Caco-2 (cell line): ENCODE measurements around the gene FLACC1. TPM values are rescaled to one million over a fixed set of nuclear protein-coding genes. Genes with fewer than 3 reads are reported as not detected.
"Not testable (repeated sequence)": the region's sequence is repeated elsewhere in the genome, so short reads cannot be mapped to it uniquely, and the experiment has no call there.

Source experiments
- BruUV-seq: library from RNA; stranded (reverse); fragments of 400-500 nt; replicated peaks from 2 replicates; lab custom pipeline; 2021; lab: Mats Ljungman, UMichigan
- CTCF ChIA-PET: fragments of 300-600 bp; sonication (Branson Sonifier 250); formaldehyde crosslinking; loops from one replicate; lab custom pipeline; 2022; ENCODE audit warnings: antibody characterized with exemption; lab: Charles Lee
- POLR2A ChIA-PET: fragments of 300-600 bp; sonication (Branson Sonifier 250); formaldehyde crosslinking; loops from one replicate; lab custom pipeline; 2022; ENCODE audit warnings: antibody characterized with exemption; lab: Charles Lee
- DNase-seq, 2 experiments: peaks; one replicate each; pipeline versions ENCODE4 v3.0.0 to v3.0.0-alpha.2; 2020 to 2022
- H3K27me3 ChIP-seq: replicated peaks from 2 replicates; pipeline ENCODE4 v1.6.0; 2011; ENCODE audit warnings: low read length; ENCODE audit not compliant: control insufficient read depth, insufficient read depth
- H3K36me3 ChIP-seq: 2 replicates; pipeline ENCODE4 v1.5.1; 2011; ENCODE audit warnings: low read length; ENCODE audit not compliant: control insufficient read depth, insufficient read depth
- H3K4me1 ChIP-seq: fragments of 250-450 bp; sonication (Bioruptor Pico); 2 replicates; pipeline ENCODE4 v1.5.1; 2020; ENCODE audit warnings: mild to moderate bottlenecking
- H3K4me3 ChIP-seq: 2 replicates; pipeline ENCODE4 v1.5.1; 2011; ENCODE audit warnings: low read depth, mild to moderate bottlenecking, control low read depth, low read length
- H3K9me3 ChIP-seq: fragments of 250-450 bp; sonication (Bioruptor Pico); 2 replicates; pipeline ENCODE4 v1.5.1; 2020; ENCODE audit warnings: mild to moderate bottlenecking, moderate library complexity
- H3K27ac Mint-ChIP-seq: one replicate; pipeline ENCODE4 v1.8.0; 2022; ENCODE audit warnings: mixed read lengths; ENCODE audit not compliant: unreplicated experiment
- H3K27me3 Mint-ChIP-seq: one replicate; pipeline ENCODE4 v1.8.0; 2022; ENCODE audit warnings: mixed read lengths; ENCODE audit not compliant: insufficient read depth, unreplicated experiment
- H3K36me3 Mint-ChIP-seq: one replicate; pipeline ENCODE4 v1.8.0; 2022; ENCODE audit warnings: mild to moderate bottlenecking, mixed read lengths; ENCODE audit not compliant: insufficient read depth, unreplicated experiment
- H3K4me1 Mint-ChIP-seq: one replicate; pipeline ENCODE4 v1.8.0; 2022; ENCODE audit warnings: low read depth, mixed read lengths; ENCODE audit not compliant: unreplicated experiment
- H3K4me3 Mint-ChIP-seq: one replicate; pipeline ENCODE4 v1.8.0; 2022; ENCODE audit warnings: mild to moderate bottlenecking, moderate library complexity, mixed read lengths; ENCODE audit not compliant: unreplicated experiment
- H3K9me3 Mint-ChIP-seq: one replicate; pipeline ENCODE4 v1.8.0; 2022; ENCODE audit warnings: mixed read lengths; ENCODE audit not compliant: unreplicated experiment
- CTCF ChIP-seq, 2 experiments: fragments of 200-600 bp in 1 of 2; IDR thresholded peaks; 1 replicate in 1 of 2; 2 replicates in 1 of 2; pipeline versions ENCODE4 v1.5.1 to v1.8.0; 2011 to 2022; ENCODE audit warnings: antibody characterized with exemption in 1 of 2, control low read depth in 1 of 2, inconsistent platforms in 1 of 2, low read depth in 1 of 2, low read length in 1 of 2, mild to moderate bottlenecking in 1 of 2, moderate library complexity in 1 of 2; ENCODE audit not compliant: insufficient read depth in 1 of 2, severe bottlenecking in 1 of 2, unreplicated experiment in 1 of 2
- intact Hi-C: fragments of 100-400 bp; cut with micrococcal nuclease; formaldehyde crosslinking; loops from one replicate; pipeline ENCODE4 v1.10.0; 2022; ENCODE audit not compliant: unreplicated experiment
- total RNA-seq: library from RNA; stranded (reverse); gene quantifications from 2 replicates; pipeline ENCODE4 v1.2.3, GENCODE V29; 2022

The FLACC1 gene
- total RNA-seq, 1 experiment from 2014 or later = 0.86 TPM

GRCh38 chr2:201242571-201243277 lies 114.4 kb downstream of the FLACC1 start:
- intact Hi-C loops = no loop called here
- Mint-ChIP-seq H3K9me3 (peaks cover 10% of the 10 kb centered on the region), H3K4me3 (no peak overlapping the region), H3K27ac (no peak overlapping the region), H3K27me3 (no peaks in the 10 kb centered on the region), H3K36me3 (peaks cover 22% of the 10 kb centered on the region), H3K4me1 (no peaks in the 10 kb centered on the region)
- POLR2A ChIA-PET = no interaction called here
- TF ChIP-seq CTCF (IDR thresholded peaks at IDR 0.05; ENCODE audit: insufficient read depth in 1 of 2, low read depth in 1 of 2, low read length in 1 of 2, severe bottlenecking in 1 of 2, unreplicated experiment in 1 of 2) = no peak
- H3K27me3 ChIP-seq = no peaks in the 10 kb centered on the region
- H3K4me1 ChIP-seq = no peaks in the 10 kb centered on the region
- H3K36me3 ChIP-seq = no peaks in the 10 kb centered on the region; the same call in 1 of the 2 replicates
- CTCF ChIA-PET = interaction anchor here (1.1 kb wide), 1 partner anchor 11 kb away, joined by 4 read pairs; no protein-coding TSS in a partner anchor
- no TSS peak for BruUV-seq
- H3K4me3 ChIP-seq = no peak overlapping the region
- DNase-seq = no peak
- H3K9me3 ChIP-seq = peaks cover 6% of the 10 kb centered on the region

DNA sequence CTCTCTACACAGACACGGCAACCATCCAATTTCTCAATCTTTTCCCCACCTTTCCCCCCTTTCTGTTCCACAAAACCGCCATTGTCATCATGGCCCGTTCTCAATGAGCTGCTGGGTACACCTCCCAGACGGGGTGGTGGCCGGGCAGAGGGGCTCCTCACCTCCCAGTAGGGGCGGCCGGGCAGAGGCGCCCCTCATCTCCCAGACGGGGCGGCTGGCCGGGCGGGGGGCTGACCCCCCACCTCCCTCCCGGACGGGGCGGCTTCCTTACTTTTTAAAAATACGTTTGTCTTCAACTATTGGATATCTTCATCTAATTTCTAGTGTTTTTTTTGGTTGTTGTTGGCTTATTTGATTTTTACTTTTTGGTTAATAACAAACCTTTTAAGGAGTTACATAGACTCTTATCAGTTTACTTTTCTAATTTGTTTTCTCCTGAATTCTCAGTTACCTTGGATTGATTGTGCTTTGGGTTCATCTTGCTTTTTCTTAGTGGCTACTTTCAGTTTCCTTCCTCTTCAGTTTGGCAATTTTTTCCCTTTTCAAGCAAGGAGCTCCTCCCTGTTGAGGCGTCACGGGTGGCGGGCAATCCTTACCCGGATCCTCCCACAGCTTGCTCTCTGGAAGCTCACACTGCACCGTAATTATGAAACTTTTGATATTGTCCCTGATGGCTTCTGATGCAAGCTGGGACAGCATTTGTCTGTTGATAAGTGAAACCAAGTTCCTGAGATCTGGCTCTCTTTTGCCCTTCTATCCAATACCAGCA lies 117.8 kb downstream of the FLACC1 start:
- CTCF ChIA-PET, H3K4me1 Mint-ChIP-seq, H3K4me3 ChIP-seq, H3K27me3 ChIP-seq, H3K36me3 ChIP-seq, H3K4me3 Mint-ChIP-seq, H3K27ac Mint-ChIP-seq, H3K4me1 ChIP-seq, POLR2A ChIA-PET, BruUV-seq, H3K27me3 Mint-ChIP-seq, DNase-seq, H3K9me3 ChIP-seq: not testable (repeated sequence)
- intact Hi-C loops = loop anchor here (5.0 to 10.0 kb wide), 2 partner anchors 213 to 405 kb away; partner anchors contain the start of genes STRADB, TMEM237 and TRAK2
- Mint-ChIP-seq H3K9me3 (peaks cover 10% of the 10 kb centered on the region), H3K36me3 (peaks cover 33% of the 10 kb centered on the region)

Other genes with a start within 250 kb of the FLACC1 start
- 56.4 and 62.6 TPM in 2 replicates for gene CFLAR, start 241.2 kb downstream of the FLACC1 start, total RNA-seq
- gene CASP10, start 174.2 kb downstream of the FLACC1 start, total RNA-seq = 5.8 and 5.9 TPM in 2 replicates
- gene CASP8, start 96.8 kb downstream of the FLACC1 start, total RNA-seq = 32.1 and 33.4 TPM in 2 replicates
- 21.9 and 23.2 TPM in 2 replicates for gene TRAK2, start 94.1 kb upstream of the FLACC1 start, total RNA-seq
- gene STRADB, start 94.4 kb upstream of the FLACC1 start, total RNA-seq = 41.2 and 49.0 TPM in 2 replicates